Mesendoderm (in vitro differentiated cells): ENCODE measurements around the gene GET3.

Source experiments
- DNase-seq: peaks from one replicate; pipeline ENCODE4 v3.0.0; 2013
- H2AK5ac ChIP-seq: 2 replicates; pipeline ENCODE4 v1.6.1; 2013; ENCODE audit warnings: low read length, inconsistent platforms
- H2BK120ac ChIP-seq: 2 replicates; pipeline ENCODE4 v1.6.1; 2013; ENCODE audit warnings: low read depth, mild to moderate bottlenecking, low read length, moderate library complexity, mixed read lengths
- H2BK15ac ChIP-seq: replicated peaks from 2 replicates; pipeline ENCODE4 v1.6.1; 2013; ENCODE audit warnings: low read depth, mild to moderate bottlenecking, moderate library complexity
- H2BK5ac ChIP-seq: 2 replicates; pipeline ENCODE4 v1.6.1; 2013; ENCODE audit warnings: low read length, inconsistent platforms
- H3K18ac ChIP-seq: 2 replicates; pipeline ENCODE4 v1.6.1; 2013; ENCODE audit warnings: mild to moderate bottlenecking, low read length, mixed read lengths
- H3K23ac ChIP-seq: one replicate; pipeline ENCODE4 v1.6.1; 2013; ENCODE audit warnings: low read length
- H3K27ac ChIP-seq: 2 replicates; pipeline ENCODE4 v1.5.1; 2013; ENCODE audit warnings: low read depth, mild to moderate bottlenecking, inconsistent platforms, low read length, moderate library complexity
- H3K27me3 ChIP-seq: 2 replicates; pipeline ENCODE4 v1.6.1; 2013; ENCODE audit warnings: low read length, control low read depth, mild to moderate bottlenecking, inconsistent platforms; ENCODE audit not compliant: insufficient read depth, poor library complexity
- H3K36me3 ChIP-seq: 2 replicates; pipeline ENCODE4 v1.6.1; 2013; ENCODE audit warnings: low read length, inconsistent platforms; ENCODE audit not compliant: control insufficient read depth, insufficient read depth
- H3K4ac ChIP-seq: one replicate; pipeline ENCODE4 v1.6.1; 2013; ENCODE audit warnings: low read depth, mild to moderate bottlenecking, low read length, moderate library complexity
- H3K4me1 ChIP-seq: 2 replicates; pipeline ENCODE4 v1.6.1; 2013; ENCODE audit warnings: low read depth, low read length, inconsistent platforms; ENCODE audit not compliant: control insufficient read depth
- H3K4me2 ChIP-seq: 2 replicates; pipeline ENCODE4 v1.6.1; 2013; ENCODE audit warnings: low read length
- H3K4me3 ChIP-seq: 2 replicates; pipeline ENCODE4 v1.5.1; 2013; ENCODE audit warnings: mild to moderate bottlenecking, low read length
- H3K56ac ChIP-seq: one replicate; pipeline ENCODE4 v1.6.1; 2013; ENCODE audit warnings: low read length
- H3K79me1 ChIP-seq: 2 replicates; pipeline ENCODE4 v1.6.1; 2013; ENCODE audit warnings: low read length, inconsistent platforms
- H3K79me2 ChIP-seq: 2 replicates; pipeline ENCODE4 v1.6.1; 2013; ENCODE audit warnings: mild to moderate bottlenecking, low read length; ENCODE audit not compliant: control insufficient read depth, insufficient read depth
- H3K9ac ChIP-seq: 2 replicates; pipeline ENCODE4 v1.6.1; 2013; ENCODE audit warnings: low read length, inconsistent platforms
- H4K5ac ChIP-seq: one replicate; pipeline ENCODE4 v1.6.1; 2013; ENCODE audit warnings: low read length
- H4K8ac ChIP-seq: one replicate; pipeline ENCODE4 v1.6.1; 2013; ENCODE audit warnings: low read depth, mild to moderate bottlenecking, control low read depth, low read length, moderate library complexity
- WGBS: extraction: QIAGEN DNeasy Blood & Tissue Kit; methylation state at CpG from one replicate; pipeline ENCODE4 v1.1.7; 2013; ENCODE audit warnings: low lambda C conversion rate, missing lambda C conversion rate; ENCODE audit not compliant: insufficient coverage; ENCODE audit errors: extremely low coverage; 5-methylcytosine and 5-hydroxymethylcytosine counted together

Gene GET3

GRCh38 chr19:12772323-12772722 lies 35.0 kb downstream of the GET3 start:
- no peaks in the 10 kb centered on the region for H3K27me3 ChIP-seq

GRCh38 chr19:12773571-12773970 lies 36.3 kb downstream of the GET3 start:
- H3K4me3 ChIP-seq, result no peak overlapping the region
- no peaks in the 10 kb centered on the region for H3K27me3 ChIP-seq
- WGBS, result no CpG with 5 or more reads among the region's 2 CpGs
- no peak overlapping the region for H3K9ac ChIP-seq
- no peak overlapping the region for H3K56ac ChIP-seq
- no peak overlapping the region for H4K8ac ChIP-seq
- peak; percentile 69 for DNase-seq
- peaks cover 2% of the 10 kb centered on the region for H3K4me1 ChIP-seq
- no peaks in the 10 kb centered on the region for H3K36me3 ChIP-seq
- H3K18ac ChIP-seq, result no peak overlapping the region
- H3K79me2 ChIP-seq, result no peaks in the 10 kb centered on the region
- H3K79me1 ChIP-seq, result no peaks in the 10 kb centered on the region
- no peak overlapping the region for H2BK5ac ChIP-seq
- H2BK15ac ChIP-seq, result no peak overlapping the region
- no peak overlapping the region for H3K23ac ChIP-seq
- H4K5ac ChIP-seq, result no peak overlapping the region
- no peak overlapping the region for H2BK120ac ChIP-seq
- H3K4ac ChIP-seq, result no peak overlapping the region
- no peak overlapping the region for H3K27ac ChIP-seq
- no peak overlapping the region for H3K4me2 ChIP-seq
- H2AK5ac ChIP-seq, result no peak overlapping the region

More at GRCh38 chr19:12772323-12772722, 35.0 kb downstream of the GET3 start:
- Histone ChIP-seq H3K23ac (no peak overlapping the region), H3K4ac (no peak overlapping the region), H3K79me2 (no peaks in the 10 kb centered on the region), H3K9ac (no peak overlapping the region), H3K18ac (no peak overlapping the region), H3K4me3 (no peak overlapping the region), H4K5ac (no peak overlapping the region), H3K4me2 (no peak overlapping the region), H2BK5ac (no peak overlapping the region), H4K8ac (no peak overlapping the region), H2AK5ac (no peak overlapping the region), H3K4me1 (no peaks in the 10 kb centered on the region), H3K27ac (no peak overlapping the region), H3K56ac (no peak overlapping the region), H3K36me3 (no peaks in the 10 kb centered on the region), H2BK15ac (no peak overlapping the region), H3K79me1 (no peaks in the 10 kb centered on the region), H2BK120ac (no peak overlapping the region)
- no CpG with 5 or more reads among the region's 4 CpGs for WGBS
- no peak for DNase-seq

GRCh38 chr19:12774588-12775555 lies 37.6 kb downstream of the GET3 start, which contains the start of gene HOOK2:
Gene HOOK2, minus strand, starts transcription at chr19:12775552. Its CDS starts 103 bp downstream, at chr19:12775449.
- no CpG with 5 or more reads among the region's 58 CpGs for WGBS
- peak within 1 kb of the TSS; percentile 45 for H3K4me3 ChIP-seq
- no peak within 1 kb of the TSS for H3K23ac ChIP-seq

GRCh38 chr19:12777217-12778016 lies 40.1 kb downstream of the GET3 start:
- H3K23ac ChIP-seq, result no peak overlapping the region
- no peak overlapping the region for H2AK5ac ChIP-seq
- peak overlapping the region; percentile 78 for H3K9ac ChIP-seq
- peak overlapping the region; percentile 95 for H3K56ac ChIP-seq
- no peak overlapping the region for H3K18ac ChIP-seq
- H3K4me2 ChIP-seq, result peak overlapping the region; percentile 86
- H2BK120ac ChIP-seq, result no peak overlapping the region
- H3K79me2 ChIP-seq, result no peaks in the 10 kb centered on the region
- H4K5ac ChIP-seq, result no peak overlapping the region
- H3K27ac ChIP-seq, result no peak overlapping the region
- H3K4me1 ChIP-seq, result peaks cover 8% of the 10 kb centered on the region
- peak; percentile 85 for DNase-seq
- WGBS, result no CpG with 5 or more reads among the region's 43 CpGs
- no peaks in the 10 kb centered on the region for H3K36me3 ChIP-seq
- H4K8ac ChIP-seq, result no peak overlapping the region
- no peak overlapping the region for H2BK15ac ChIP-seq
- no peak overlapping the region for H3K4ac ChIP-seq
- peak overlapping the region; percentile 12 for H3K4me3 ChIP-seq
- no peak overlapping the region for H2BK5ac ChIP-seq
- no peaks in the 10 kb centered on the region for H3K79me1 ChIP-seq
- no peaks in the 10 kb centered on the region for H3K27me3 ChIP-seq

More at GRCh38 chr19:12774588-12775555, 37.6 kb downstream of the GET3 start, which contains the start of gene HOOK2:
- Histone ChIP-seq H3K36me3 (no peaks in the 10 kb centered on the region), H3K4me2 (peak within 1 kb of the TSS; percentile 87), H2BK5ac (no peak within 1 kb of the TSS), H2AK5ac (no peak within 1 kb of the TSS), H3K27ac (peak within 1 kb of the TSS; percentile 15), H4K5ac (no peak within 1 kb of the TSS), H3K18ac (peak within 1 kb of the TSS; percentile 13), H3K79me2 (no peaks in the 10 kb centered on the region), H4K8ac (no peak within 1 kb of the TSS), H3K56ac (peak within 1 kb of the TSS; percentile 95), H3K9ac (peak within 1 kb of the TSS; percentile 77), H3K4me1 (peaks cover 8% of the 10 kb centered on the region), H3K4ac (no peak within 1 kb of the TSS), H2BK120ac (no peak within 1 kb of the TSS), H2BK15ac (no peak within 1 kb of the TSS), H3K79me1 (no peaks in the 10 kb centered on the region), H3K27me3 (no peaks in the 10 kb centered on the region)
- peak; percentile 91 for DNase-seq

- H4K8ac ChIP-seq, result no peak overlapping the region
- H3K18ac ChIP-seq, result peak overlapping the region; percentile 29
- peak; percentile 70 for DNase-seq
- H2BK120ac ChIP-seq, result no peak overlapping the region
- no peak overlapping the region for H2BK15ac ChIP-seq
- H3K79me1 ChIP-seq, result no peaks in the 10 kb centered on the region
- peak overlapping the region; percentile 95 for H3K56ac ChIP-seq
- H3K79me2 ChIP-seq, result no peaks in the 10 kb centered on the region
- no CpG with 5 or more reads among the region's 44 CpGs for WGBS
- peak overlapping the region; percentile 36 for H3K27ac ChIP-seq
- no peak overlapping the region for H3K23ac ChIP-seq
- peak overlapping the region; percentile 78 for H3K9ac ChIP-seq
- no peak overlapping the region for H2AK5ac ChIP-seq
- H3K4ac ChIP-seq, result peak overlapping the region; percentile 6
- H3K36me3 ChIP-seq, result no peaks in the 10 kb centered on the region
- H3K27me3 ChIP-seq, result no peaks in the 10 kb centered on the region
- no peak overlapping the region for H4K5ac ChIP-seq
- H3K4me2 ChIP-seq, result peak overlapping the region; percentile 88
- H3K4me1 ChIP-seq, result peaks cover 8% of the 10 kb centered on the region
- peak overlapping the region; percentile 48 for H3K4me3 ChIP-seq
- peak overlapping the region; percentile 69 for H2BK5ac ChIP-seq
These were observed 41.0 kb downstream of the GET3 start for GRCh38 chr19:12778017-12778904.
